H9 (cell line): ENCODE results near the gene TBC1D12. TPM values are rescaled to one million over a fixed set of nuclear protein-coding genes. Genes with fewer than 3 reads are reported as not detected.

Source experiments
- DNase-seq: peaks from one replicate; pipeline ENCODE4 v3.0.0-alpha.2; 2017
- H2AFZ ChIP-seq: one replicate; pipeline ENCODE4 v1.6.1; 2013; ENCODE audit warnings: mild to moderate bottlenecking, low read length, control low read depth, moderate library complexity
- H2AK5ac ChIP-seq: 2 replicates; pipeline ENCODE4 v1.6.1; 2013; ENCODE audit warnings: low read length, control low read depth, mixed read lengths; ENCODE audit not compliant: insufficient read length
- H2BK120ac ChIP-seq: one replicate; pipeline ENCODE4 v1.6.1; 2013; ENCODE audit warnings: low read depth, mild to moderate bottlenecking, low read length, control low read depth, inconsistent platforms; ENCODE audit not compliant: poor library complexity, severe bottlenecking
- H2BK12ac ChIP-seq: 2 replicates; pipeline ENCODE4 v1.6.1; 2013; ENCODE audit warnings: low read length, control low read depth, mixed read lengths, low read depth; ENCODE audit not compliant: insufficient read length
- H2BK15ac ChIP-seq: 2 replicates; pipeline ENCODE4 v1.6.1; 2013; ENCODE audit warnings: low read depth, low read length, control low read depth
- H2BK20ac ChIP-seq: one replicate; pipeline ENCODE4 v1.6.1; 2013; ENCODE audit warnings: low read depth, mild to moderate bottlenecking, low read length, control low read depth, inconsistent platforms; ENCODE audit not compliant: poor library complexity, severe bottlenecking
- H2BK5ac ChIP-seq: 2 replicates; pipeline ENCODE4 v1.6.1; 2013; ENCODE audit warnings: low read length, control low read depth, mixed read lengths; ENCODE audit not compliant: insufficient read length
- H3K14ac ChIP-seq: 2 replicates; pipeline ENCODE4 v1.6.1; 2013; ENCODE audit warnings: low read length, control low read depth; ENCODE audit not compliant: insufficient read depth
- H3K18ac ChIP-seq: 2 replicates; pipeline ENCODE4 v1.6.1; 2013; ENCODE audit warnings: low read depth, mild to moderate bottlenecking, mixed read lengths, low read length, control low read depth; ENCODE audit not compliant: insufficient read length
- H3K23ac ChIP-seq: 2 replicates; pipeline ENCODE4 v1.6.1; 2013; ENCODE audit warnings: low read length, control low read depth, mixed read lengths, low read depth; ENCODE audit not compliant: insufficient read length
- H3K23me2 ChIP-seq: 2 replicates; pipeline ENCODE4 v1.6.1; 2013; ENCODE audit warnings: low read depth, mild to moderate bottlenecking, mixed read lengths, low read length, control low read depth; ENCODE audit not compliant: insufficient read length, poor library complexity, severe bottlenecking
- H3K27ac ChIP-seq: 2 replicates; pipeline ENCODE4 v1.5.1; 2013; ENCODE audit warnings: low read length, control low read depth, mixed read lengths, low read depth; ENCODE audit not compliant: insufficient read length
- H3K27me3 ChIP-seq: 2 replicates; pipeline ENCODE4 v1.6.1; 2013; ENCODE audit warnings: low read length, control low read depth, inconsistent platforms; ENCODE audit not compliant: insufficient read depth
- H3K4ac ChIP-seq: 2 replicates; pipeline ENCODE4 v1.6.1; 2013; ENCODE audit warnings: low read depth, mild to moderate bottlenecking, control low read depth, inconsistent platforms, low read length, moderate library complexity
- H3K4me1 ChIP-seq: 2 replicates; pipeline ENCODE4 v1.6.1; 2013; ENCODE audit warnings: low read length, control low read depth, inconsistent platforms; ENCODE audit not compliant: insufficient read depth
- H3K4me2 ChIP-seq: 2 replicates; pipeline ENCODE4 v1.6.1; 2013; ENCODE audit warnings: low read length, control low read depth, mixed read lengths; ENCODE audit not compliant: insufficient read length, insufficient read depth
- H3K56ac ChIP-seq: 2 replicates; pipeline ENCODE4 v1.6.1; 2013; ENCODE audit warnings: low read depth, mild to moderate bottlenecking, mixed read lengths, low read length, control low read depth; ENCODE audit not compliant: insufficient read length
- H3K79me1 ChIP-seq: 2 replicates; pipeline ENCODE4 v1.6.1; 2013; ENCODE audit warnings: low read depth, mild to moderate bottlenecking, moderate library complexity, low read length, control low read depth, inconsistent platforms; ENCODE audit not compliant: insufficient read depth, poor library complexity, severe bottlenecking
- H3K79me2 ChIP-seq: 2 replicates; pipeline ENCODE4 v1.6.1; 2013; ENCODE audit warnings: low read length, control low read depth, inconsistent platforms; ENCODE audit not compliant: insufficient read depth
- H3K9ac ChIP-seq: 2 replicates; pipeline ENCODE4 v1.6.1; 2013; ENCODE audit warnings: low read length, control low read depth, mixed read lengths; ENCODE audit not compliant: insufficient read length; ENCODE audit errors: extremely low read depth
- H3K9me3 ChIP-seq: one replicate; pipeline ENCODE4 v1.6.1; 2013; ENCODE audit warnings: low read depth, low read length, inconsistent platforms; ENCODE audit not compliant: control insufficient read depth
- H3T11ph ChIP-seq: one replicate; pipeline ENCODE4 v1.6.1; 2013; ENCODE audit warnings: mild to moderate bottlenecking, low read length, control low read depth, inconsistent platforms
- H4K20me1 ChIP-seq: one replicate; pipeline ENCODE4 v1.6.1; 2013; ENCODE audit not compliant: control insufficient read depth, insufficient read length, insufficient read depth
- H4K5ac ChIP-seq: 2 replicates; pipeline ENCODE4 v1.6.1; 2013; ENCODE audit warnings: low read depth, mild to moderate bottlenecking, mixed read lengths, low read length, control low read depth; ENCODE audit not compliant: insufficient read length
- H4K8ac ChIP-seq: replicated peaks from 2 replicates; pipeline ENCODE4 v1.6.1; 2013; ENCODE audit warnings: low read length, control low read depth, mixed read lengths, low read depth; ENCODE audit not compliant: insufficient read length
- H4K91ac ChIP-seq: 2 replicates; pipeline ENCODE4 v1.6.1; 2013; ENCODE audit warnings: low read depth, mild to moderate bottlenecking, moderate library complexity, mixed read lengths, low read length, control low read depth; ENCODE audit not compliant: insufficient read length
- H3K27ac Mint-ChIP-seq, 3 experiments: 2 replicates in 2 of 3; 3 replicates in 1 of 3; pipeline ENCODE4 v1.8.0; 2020 to 2021; ENCODE audit warnings: mixed read lengths in 3 of 3, mild to moderate bottlenecking in 1 of 3, moderate library complexity in 1 of 3
- H3K27me3 Mint-ChIP-seq: 2 replicates; pipeline ENCODE4 v1.8.0; 2021; ENCODE audit warnings: low read depth, mild to moderate bottlenecking, moderate library complexity, mixed read lengths
- H3K36me3 Mint-ChIP-seq, 3 experiments: 2 replicates in 2 of 3; 3 replicates in 1 of 3; pipeline ENCODE4 v1.8.0; 2020 to 2021; ENCODE audit warnings: low read depth in 3 of 3, mixed read lengths in 3 of 3; ENCODE audit not compliant: insufficient read depth in 1 of 3
- H3K4me1 Mint-ChIP-seq, 2 experiments: 2 replicates each; pipeline ENCODE4 v1.8.0; 2020; ENCODE audit warnings: mixed read lengths in 2 of 2
- H3K4me3 Mint-ChIP-seq, 2 experiments: 2 replicates in 1 of 2; 3 replicates in 1 of 2; pipeline ENCODE4 v1.8.0; 2020 to 2021; ENCODE audit warnings: mild to moderate bottlenecking in 2 of 2, mixed read lengths in 2 of 2, moderate library complexity in 1 of 2
- H3K9me3 Mint-ChIP-seq, 2 experiments: 2 replicates in 1 of 2; 3 replicates in 1 of 2; pipeline ENCODE4 v1.8.0; 2020; ENCODE audit warnings: mild to moderate bottlenecking in 2 of 2, mixed read lengths in 2 of 2, moderate library complexity in 1 of 2
- CTCF ChIP-seq: fragments of 200-600 bp; sonication (generic); conservative IDR thresholded peaks from 3 replicates; pipeline ENCODE4 v1.8.0; 2021; ENCODE audit warnings: antibody characterized with exemption, mild to moderate bottlenecking
- total RNA-seq: library from RNA; stranded (reverse); gene quantifications from 2 replicates; pipeline ENCODE4 v1.2.1, GENCODE V29; 2021

TBC1D12 gene
- total RNA-seq, 1 experiment from 2014 or later, result 2.0 TPM

- peaks cover 0 to 4% of the 10 kb centered on the region in 2 experiments; a peak in 2 of 5 replicates for H3K9me3 Mint-ChIP-seq
- H3K56ac ChIP-seq, result no peak overlapping the region
- H2BK15ac ChIP-seq, result no peak overlapping the region
- H2BK120ac ChIP-seq, result no peak overlapping the region
- no peaks in the 10 kb centered on the region for H3K23me2 ChIP-seq
- no peak overlapping the region for H3K4ac ChIP-seq
- H2AK5ac ChIP-seq, result no peak overlapping the region
- H3T11ph ChIP-seq, result no peak overlapping the region
- no peaks in the 10 kb centered on the region for H3K36me3 Mint-ChIP-seq
- no peak overlapping the region for H3K14ac ChIP-seq
- no peak for DNase-seq
- no peaks in the 10 kb centered on the region for H3K79me1 ChIP-seq
- H2BK12ac ChIP-seq, result no peak overlapping the region
- TF ChIP-seq CTCF, result no peak
- no peak overlapping the region for H2BK20ac ChIP-seq
- no peak overlapping the region for H3K18ac ChIP-seq
- no peak overlapping the region for H3K4me3 Mint-ChIP-seq
- no peak overlapping the region for H3K23ac ChIP-seq
- H4K91ac ChIP-seq, result no peak overlapping the region
- no peaks in the 10 kb centered on the region for H3K79me2 ChIP-seq
- H3K9ac ChIP-seq, result no peak overlapping the region
- no peaks in the 10 kb centered on the region for H3K4me1 ChIP-seq
- no peak overlapping the region for H3K27ac Mint-ChIP-seq
- H3K4me1 Mint-ChIP-seq, result no peaks in the 10 kb centered on the region
- H2BK5ac ChIP-seq, result no peak overlapping the region
- no peaks in the 10 kb centered on the region for H3K27me3 ChIP-seq
- H3K27me3 Mint-ChIP-seq, result no peaks in the 10 kb centered on the region
- no peaks in the 10 kb centered on the region for H3K9me3 ChIP-seq
- H4K20me1 ChIP-seq, result no peaks in the 10 kb centered on the region
- H4K5ac ChIP-seq, result no peak overlapping the region
- H2AFZ ChIP-seq, result no peak overlapping the region
- H4K8ac ChIP-seq, result no peak overlapping the region
- no peak overlapping the region for H3K4me2 ChIP-seq
- no peak overlapping the region for H3K27ac ChIP-seq
Measured at GRCh38 chr10:94450782-94451181, 48.4 kb downstream of the TBC1D12 start.
